Left hindlimb (tissue), 1 donor: Measurements from ENCODE around the gene TCF7L2.
A peak's percentile ranks its signal among the peaks of the same experiment; 100 is the strongest.

Experiments used
- DNase-seq: peaks from one replicate; pipeline ENCODE4 v3.0.0-alpha.2; 2018

TCF7L2 gene

GRCh38 chr10:113128450-113129070 is 178.5 kb downstream of the TCF7L2 start:
- no peak for DNase-seq

GRCh38 chr10:113129117-113129516 is 179.1 kb downstream of the TCF7L2 start:
- DNase-seq, result no peak

- DNase-seq, result no peak
Observed at GRCh38 chr10:113130014-113130641, 180.1 kb downstream of the TCF7L2 start.

- DNase-seq, result no peak
Observed at GRCh38 chr10:113131613-113132261, 181.7 kb downstream of the TCF7L2 start.

GRCh38 chr10:113132591-113133121 is 182.6 kb downstream of the TCF7L2 start:
- DNase-seq, result no peak

GRCh38 chr10:113133497-113134115 is 183.6 kb downstream of the TCF7L2 start:
- no peak for DNase-seq

- no peak for DNase-seq
Observed at GRCh38 chr10:113135025-113135424, 185.0 kb downstream of the TCF7L2 start.

GRCh38 chr10:113137941-113138685 is 188.1 kb downstream of the TCF7L2 start:
- DNase-seq, result no peak

- no peak for DNase-seq
Observed at GRCh38 chr10:113138937-113139585, 189.0 kb downstream of the TCF7L2 start.

GRCh38 chr10:113139699-113140098 is 189.7 kb downstream of the TCF7L2 start:
- no peak for DNase-seq

- DNase-seq, result no peak
Observed at GRCh38 chr10:113140143-113141011, 190.3 kb downstream of the TCF7L2 start.

- no peak for DNase-seq
Observed at GRCh38 chr10:113142601-113143362, 192.7 kb downstream of the TCF7L2 start.

GRCh38 chr10:113144576-113144975 is 194.5 kb downstream of the TCF7L2 start:
- DNase-seq, result no peak

GRCh38 chr10:113148071-113148825 is 198.2 kb downstream of the TCF7L2 start:
- peak; percentile 20 for DNase-seq

- no peak for DNase-seq
Observed at GRCh38 chr10:113148901-113149300, 198.9 kb downstream of the TCF7L2 start.

GRCh38 chr10:113149626-113150025 is 199.6 kb downstream of the TCF7L2 start:
- no peak for DNase-seq

- DNase-seq, result no peak
Observed at GRCh38 chr10:113151190-113151666, 201.2 kb downstream of the TCF7L2 start.

- DNase-seq, result no peak
Observed at GRCh38 chr10:113153493-113154102, 203.6 kb downstream of the TCF7L2 start.

- no peak for DNase-seq
Observed at GRCh38 chr10:113157441-113157840, 207.4 kb downstream of the TCF7L2 start.
